Hematopoietic multipotent progenitor cell treated with erythropoietin and hydrocortisone succinate and interleukin-3 and kit ligand, for 15 days (in vitro differentiated cells): ENCODE data around the gene ACP5.
A peak's percentile ranks its signal among the peaks of the same experiment; 100 is the strongest.

ENCODE experiments used
- DNase-seq: peaks from one replicate; pipeline ENCODE4 v3.0.0-alpha.2; 2015; ENCODE audit warnings: low spot score

Gene ACP5

DNA sequence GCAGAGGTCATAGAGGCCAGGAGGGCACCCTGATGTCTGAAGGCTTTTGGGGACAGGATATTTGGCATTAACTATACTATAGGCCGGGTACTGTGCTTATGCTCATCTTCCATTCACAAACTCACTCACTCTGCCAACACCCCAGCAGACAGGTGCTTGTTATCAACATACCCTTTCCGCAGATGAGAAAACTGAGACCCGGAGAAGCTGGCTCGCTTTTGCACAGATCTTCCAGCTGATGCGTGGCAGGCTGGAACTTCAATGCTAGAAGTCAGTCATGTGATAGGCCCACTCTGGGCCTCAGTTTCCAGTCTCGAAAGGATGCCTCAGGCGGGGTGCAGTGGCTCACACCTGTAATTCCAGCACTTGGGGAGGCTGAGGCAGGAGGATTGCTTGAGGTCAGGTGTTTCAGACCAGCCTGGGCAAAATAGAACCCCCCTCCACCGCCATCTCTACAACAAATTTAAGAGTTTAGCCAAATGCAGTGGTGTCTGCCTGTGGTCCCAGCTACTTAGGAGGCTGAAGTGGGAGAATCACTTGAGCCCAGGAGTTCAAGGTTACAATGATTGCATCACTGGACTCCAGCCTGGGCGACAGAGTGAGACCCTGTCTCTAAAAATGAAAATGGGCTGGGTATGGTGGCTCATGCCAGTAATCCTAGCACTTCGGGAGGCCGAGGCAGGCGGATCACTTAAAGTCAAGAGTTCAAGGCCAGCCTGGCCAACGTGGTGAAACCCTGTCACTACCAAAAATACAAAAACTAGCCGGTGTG is 29.3 kb downstream of the ACP5 start:
- DNase-seq, result no peak

GRCh38 chr19:11541238-11541637 is 36.2 kb downstream of the ACP5 start:
- DNase-seq, result no peak

- DNase-seq, result no peak
Observed at GRCh38 chr19:11540645-11541044, 36.8 kb downstream of the ACP5 start.

DNA sequence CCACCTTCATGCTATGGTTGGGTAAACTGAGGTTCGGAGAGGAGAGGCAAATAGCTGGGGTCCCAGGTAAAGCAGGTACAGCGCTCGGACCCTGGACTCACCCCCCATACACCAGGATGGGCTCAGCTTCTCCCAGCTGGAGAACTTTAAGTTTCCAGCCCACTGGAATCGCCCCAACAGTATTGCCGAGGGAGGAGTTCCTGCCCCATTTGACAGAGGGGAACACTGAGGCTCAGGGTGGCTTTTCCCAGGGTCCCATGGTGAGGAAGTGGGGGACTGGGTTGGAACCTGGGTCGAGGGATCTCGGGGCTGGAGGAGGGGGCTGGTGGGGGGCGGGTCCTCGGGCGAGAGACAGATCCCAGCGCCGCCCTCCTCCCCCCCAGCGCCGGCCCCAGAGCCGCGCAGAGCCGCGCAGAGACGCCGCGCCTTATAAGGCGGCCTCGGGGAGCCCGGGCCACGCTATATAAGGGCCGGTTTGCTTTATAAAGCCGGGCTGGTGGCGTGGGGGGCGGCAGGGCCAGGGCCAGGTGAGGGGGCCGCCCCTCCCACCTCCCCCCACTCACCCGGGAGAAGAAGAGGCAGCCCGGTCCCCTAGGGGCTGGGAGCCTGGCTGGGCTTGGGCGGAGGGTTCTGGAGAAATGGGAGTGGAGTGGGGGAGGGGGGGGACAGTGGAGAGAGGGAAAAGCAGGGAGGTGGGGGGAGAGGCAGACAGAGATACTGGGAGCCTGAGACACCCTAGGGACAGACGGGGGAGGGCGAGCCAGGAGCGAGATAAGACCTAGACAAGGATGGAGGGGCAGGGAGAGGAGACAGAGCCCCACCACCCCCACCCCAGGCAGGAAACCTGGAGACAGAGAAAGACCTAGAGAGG is 37.7 kb downstream of the ACP5 start:
- no peak for DNase-seq

DNA sequence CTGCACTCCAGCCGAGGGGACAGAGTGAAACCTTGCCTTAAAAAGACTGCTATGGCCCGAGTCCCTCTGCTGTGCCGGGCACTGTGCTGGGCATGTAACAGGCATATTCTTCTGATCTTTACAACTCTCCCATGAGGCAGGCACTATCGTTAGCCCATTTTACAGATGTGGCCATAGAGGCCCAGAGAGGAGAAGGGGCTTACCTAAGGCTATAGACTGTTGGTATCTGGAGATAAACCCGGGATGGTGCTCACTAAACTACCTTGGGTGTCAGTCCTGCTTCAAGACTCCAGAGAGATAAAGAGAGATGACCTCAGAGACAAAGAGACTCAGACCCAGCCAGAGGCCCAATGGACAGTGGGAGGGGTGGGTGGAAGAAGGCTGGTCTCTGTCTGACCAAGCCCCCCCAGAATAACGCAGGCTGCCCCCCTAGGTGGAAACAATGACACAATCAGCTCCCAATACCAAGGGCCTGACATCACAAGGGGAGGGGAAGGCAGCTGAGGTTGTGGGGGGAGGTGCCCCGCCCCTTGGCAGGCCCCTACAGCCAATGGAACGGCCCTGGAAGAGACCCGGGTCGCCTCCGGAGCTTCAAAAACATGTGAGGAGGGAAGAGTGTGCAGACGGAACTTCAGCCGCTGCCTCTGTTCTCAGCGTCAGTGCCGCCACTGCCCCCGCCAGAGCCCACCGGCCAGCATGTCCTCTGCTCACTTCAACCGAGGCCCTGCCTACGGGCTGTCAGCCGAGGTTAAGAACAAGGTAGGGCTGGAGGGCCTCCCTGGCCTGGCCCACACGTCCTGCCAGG is 39.0 kb downstream of the ACP5 start, which contains the start of gene CNN1:
Gene CNN1, plus strand, starts transcription at position 620 of the 805 bp plus-strand sequence. Its CDS starts 77 bp downstream, at position 697.
- DNase-seq, result no peak

DNA sequence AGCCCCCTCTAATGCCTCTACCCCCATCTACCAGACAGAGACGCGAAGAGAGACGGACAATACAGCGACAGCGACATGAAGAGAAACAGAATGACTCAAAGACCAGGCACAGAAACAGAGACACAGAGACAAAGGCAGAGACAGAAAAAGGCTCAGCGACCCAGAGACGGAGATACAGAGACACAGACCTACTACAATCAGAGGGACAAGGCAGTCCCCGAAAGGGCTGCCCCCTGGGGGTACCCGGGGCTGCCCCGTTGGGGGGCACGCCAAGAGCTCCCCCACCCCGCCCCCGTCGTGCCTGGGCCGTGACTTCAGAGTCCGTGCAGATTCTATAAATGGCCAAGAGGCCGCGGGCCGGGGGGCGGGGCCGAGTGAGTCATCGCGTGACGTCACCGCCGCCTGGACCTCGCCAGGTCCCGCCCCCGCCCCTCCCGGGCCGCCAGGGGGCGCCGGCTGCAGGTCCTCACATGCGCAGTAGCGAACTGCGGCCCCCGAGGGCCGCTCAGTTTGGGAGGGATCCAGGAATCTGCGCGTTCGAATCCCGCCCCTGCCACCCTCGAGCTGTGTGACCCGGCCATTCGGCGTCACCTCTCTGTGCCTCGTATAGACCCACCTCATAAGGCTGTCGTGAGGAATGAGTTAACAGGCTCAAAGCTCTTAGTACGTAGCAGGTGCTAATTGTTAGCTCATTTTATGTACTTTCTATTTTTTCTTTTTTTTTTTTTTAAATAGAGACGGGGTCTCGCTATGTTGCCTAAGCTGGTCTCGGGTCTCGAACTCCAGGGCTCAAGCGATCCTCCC is 41.5 kb downstream of the ACP5 start:
- DNase-seq, result peak; percentile 92

- no peak for DNase-seq
Observed at GRCh38 chr19:11534948-11535347, 42.5 kb downstream of the ACP5 start.

- no peak for DNase-seq
Observed at GRCh38 chr19:11534538-11534937, 42.9 kb downstream of the ACP5 start.

- DNase-seq, result peak; percentile 87
Observed at GRCh38 chr19:11530432-11530831, 47.0 kb downstream of the ACP5 start.

DNA sequence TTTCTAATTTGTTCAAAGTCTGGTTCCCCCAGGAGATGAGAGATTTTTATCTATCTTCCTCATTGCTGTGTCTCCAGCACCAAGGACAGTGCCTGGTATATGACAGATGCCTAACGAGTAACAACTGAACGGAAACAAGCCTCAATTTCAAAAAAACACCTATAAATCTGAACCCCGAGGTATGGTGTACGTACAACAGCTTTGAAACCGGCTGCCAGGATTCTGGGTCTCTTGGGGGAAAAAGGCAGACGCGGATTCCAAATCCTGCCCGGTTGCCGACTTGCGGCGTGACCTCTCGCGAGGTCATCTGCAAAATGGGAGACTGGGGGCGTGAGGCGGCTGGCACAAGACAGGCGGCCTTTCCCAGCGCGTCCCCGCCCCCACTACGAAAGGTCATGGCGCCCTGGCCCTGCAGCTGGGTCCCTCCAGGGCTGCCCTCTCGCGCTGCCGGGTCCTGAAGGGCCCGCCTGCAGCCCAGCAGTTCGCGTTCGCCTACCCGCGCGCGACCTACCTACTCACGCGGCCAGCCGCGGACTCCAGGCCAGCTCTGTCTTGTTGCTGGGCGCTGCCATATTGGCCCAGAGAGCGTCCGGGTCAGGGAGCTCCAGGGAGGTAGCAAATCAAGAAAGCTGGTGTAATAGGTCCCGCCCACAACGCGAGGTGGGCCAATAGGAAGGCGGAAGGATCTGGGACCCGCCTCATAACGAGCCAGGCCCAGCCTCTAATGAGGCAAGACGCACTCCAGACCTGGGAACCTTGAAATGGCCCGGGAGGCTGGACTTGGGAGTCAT is 48.7 kb downstream of the ACP5 start, which contains the start of gene ECSIT:
Gene ECSIT, minus strand, starts transcription at position 584 of the 791 bp plus-strand sequence. CDS start 9,964 bp downstream, outside the sequence.
- DNase-seq, result peak; percentile 96
